Panc1 (cell line): ENCODE data around the gene TRAPPC12.

Source experiments
- CTCF ChIP-seq: fragments of 450-650 bp; IDR thresholded peaks from 2 replicates; pipeline ENCODE4 v1.5.1; 2017; ENCODE audit warnings: mild to moderate bottlenecking
- POLR2AphosphoS5 ChIP-seq: IDR thresholded peaks from 2 replicates; pipeline ENCODE4 v1.6.1; 2012; ENCODE audit warnings: mild to moderate bottlenecking, low read depth, low read length, moderate library complexity
- REST ChIP-seq, 2 experiments: IDR thresholded peaks; 2 replicates each; pipeline ENCODE4 v1.6.1; 2011 to 2012; ENCODE audit warnings: low read depth in 2 of 2, control low read depth in 1 of 2, low read length in 1 of 2, mild to moderate bottlenecking in 1 of 2, moderate library complexity in 1 of 2; ENCODE audit not compliant: insufficient read depth in 1 of 2
- SIN3A ChIP-seq: IDR thresholded peaks from 2 replicates; pipeline ENCODE4 v1.6.1; 2012; ENCODE audit warnings: low read depth, mild to moderate bottlenecking, low read length, moderate library complexity, borderline replicate concordance; ENCODE audit not compliant: insufficient read depth

- TF ChIP-seq CTCF (no peak), REST (IDR thresholded peaks at IDR 0.05; ENCODE audit: insufficient read depth in 1 of 2, low read depth in 2 of 2, low read length in 1 of 2) (no peak), POLR2AphosphoS5 (no peak), SIN3A (no peak)
Observed at GRCh38 chr2:3338340-3338739, 41.2 kb upstream of the TRAPPC12 start.
